HG03064 (cell line): ENCODE measurements around the gene FKRP.

Experiments used
- ATAC-seq: cut with Tn5 transposase; IDR thresholded peaks from one replicate; pipeline ENCODE4 v1.9.1; 2021; ENCODE audit warnings: low read depth; ENCODE audit not compliant: unreplicated experiment

The FKRP gene

DNA sequence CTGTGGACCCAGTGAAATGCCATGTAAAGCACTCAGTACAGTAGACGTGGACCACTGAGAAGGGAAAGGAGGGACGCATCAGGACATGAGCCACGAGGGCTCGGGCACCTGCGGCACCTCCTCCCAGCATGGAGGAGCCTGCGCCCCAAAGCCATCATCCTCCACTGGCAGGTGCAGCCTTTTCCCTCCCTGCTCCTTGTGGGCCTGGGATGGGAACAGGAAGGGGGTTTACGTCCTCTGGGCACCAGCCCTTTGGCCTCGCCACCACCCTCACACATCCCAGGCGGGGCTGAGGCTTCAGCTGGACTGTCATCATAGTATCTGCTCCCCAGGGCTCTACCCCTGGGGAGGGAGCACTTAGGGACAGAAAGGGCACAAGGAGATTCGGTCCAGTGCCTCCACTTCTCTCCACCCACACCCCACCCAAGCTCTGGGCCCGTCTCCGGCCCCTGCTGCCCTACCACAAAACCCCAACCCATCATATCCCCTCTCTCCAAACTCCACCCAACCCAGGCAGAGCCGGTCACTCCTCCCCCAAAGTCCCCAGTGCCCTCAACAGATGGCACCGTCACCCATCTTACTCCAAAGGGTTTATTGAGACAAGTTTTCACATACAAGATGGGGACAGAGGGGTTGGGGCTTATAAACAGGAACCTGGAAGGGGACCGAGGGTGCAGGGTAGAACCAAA, 26.8 kb upstream of the FKRP start:
- ATAC-seq = no peak

DNA sequence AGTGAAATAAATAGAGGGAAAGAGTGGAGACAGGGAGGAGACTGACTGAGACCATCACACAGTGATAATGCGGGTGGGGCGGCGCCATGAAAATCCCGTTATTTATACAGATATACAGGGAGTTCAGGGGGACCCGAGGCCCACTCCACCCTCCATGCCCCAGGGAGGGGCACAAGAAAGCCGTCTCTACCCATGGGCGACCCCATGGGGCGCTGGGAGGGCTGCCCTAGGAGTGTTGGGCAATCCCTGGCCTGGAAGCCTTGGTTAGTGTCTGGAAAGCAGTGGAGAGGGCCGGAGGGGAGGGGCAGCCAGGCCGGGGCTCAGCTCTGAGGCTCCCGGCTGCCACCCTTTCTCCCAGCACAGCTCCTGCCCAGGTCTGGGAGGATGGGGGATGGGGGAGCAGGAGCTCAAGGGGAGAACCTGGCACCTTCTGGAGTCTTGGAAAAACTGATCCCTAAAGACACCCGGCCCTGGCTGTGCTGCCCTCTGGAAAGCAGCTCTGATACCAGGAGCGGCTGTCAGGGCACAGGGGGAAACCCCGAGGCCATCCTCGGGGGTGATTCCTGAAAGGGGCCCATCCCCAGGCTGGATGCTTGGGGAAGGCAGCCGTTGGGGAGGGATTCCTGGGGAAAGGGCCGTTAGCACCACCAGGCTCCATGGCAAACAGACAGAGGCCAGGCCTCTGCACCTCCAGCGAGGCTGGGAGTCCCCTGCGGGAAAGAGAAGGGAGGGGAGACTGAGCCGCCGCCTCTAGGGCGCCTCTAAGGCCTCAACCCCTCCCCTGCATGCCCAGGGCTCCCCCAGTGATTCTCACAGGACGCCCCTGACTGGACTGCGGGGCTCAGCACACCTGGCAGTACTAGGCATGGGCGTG, 26.0 kb upstream of the FKRP start:
- no peak for ATAC-seq

DNA sequence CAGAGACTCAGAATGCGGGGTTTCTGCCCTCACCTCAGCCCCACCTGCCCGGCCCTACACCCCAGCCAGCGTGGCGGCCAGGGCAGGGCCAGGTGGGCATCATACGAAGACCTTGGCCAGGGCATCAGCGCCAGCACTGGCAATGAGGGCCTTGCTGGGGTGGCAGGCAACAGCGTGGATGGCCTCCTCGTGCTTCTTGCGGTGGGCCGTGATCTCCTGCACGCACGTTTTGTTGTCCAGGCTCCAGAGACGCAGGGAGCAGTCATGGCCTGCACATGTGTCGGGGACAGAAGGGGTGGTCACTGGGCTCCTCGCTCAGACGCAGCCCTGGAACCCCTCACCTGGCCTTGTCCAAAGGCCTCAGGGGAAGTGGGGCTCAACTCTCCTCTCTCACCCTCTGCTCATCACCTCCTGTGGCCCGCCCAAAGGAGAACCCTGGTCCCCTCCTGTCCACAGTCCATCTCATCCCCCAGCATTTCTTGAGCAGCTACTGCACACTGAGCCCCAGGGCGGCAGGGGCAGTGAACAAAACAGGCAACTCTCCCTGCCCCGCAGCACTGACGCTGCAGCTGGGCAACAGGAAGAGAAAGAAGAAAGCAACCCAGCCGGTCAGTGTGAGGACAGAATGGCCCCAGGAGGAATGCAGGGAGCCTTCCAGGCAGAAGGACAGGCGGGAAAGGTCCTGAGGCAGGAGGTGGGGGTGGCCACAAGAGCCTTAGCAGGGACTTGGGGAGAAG, 25.2 kb upstream of the FKRP start:
- ATAC-seq = no peak

DNA sequence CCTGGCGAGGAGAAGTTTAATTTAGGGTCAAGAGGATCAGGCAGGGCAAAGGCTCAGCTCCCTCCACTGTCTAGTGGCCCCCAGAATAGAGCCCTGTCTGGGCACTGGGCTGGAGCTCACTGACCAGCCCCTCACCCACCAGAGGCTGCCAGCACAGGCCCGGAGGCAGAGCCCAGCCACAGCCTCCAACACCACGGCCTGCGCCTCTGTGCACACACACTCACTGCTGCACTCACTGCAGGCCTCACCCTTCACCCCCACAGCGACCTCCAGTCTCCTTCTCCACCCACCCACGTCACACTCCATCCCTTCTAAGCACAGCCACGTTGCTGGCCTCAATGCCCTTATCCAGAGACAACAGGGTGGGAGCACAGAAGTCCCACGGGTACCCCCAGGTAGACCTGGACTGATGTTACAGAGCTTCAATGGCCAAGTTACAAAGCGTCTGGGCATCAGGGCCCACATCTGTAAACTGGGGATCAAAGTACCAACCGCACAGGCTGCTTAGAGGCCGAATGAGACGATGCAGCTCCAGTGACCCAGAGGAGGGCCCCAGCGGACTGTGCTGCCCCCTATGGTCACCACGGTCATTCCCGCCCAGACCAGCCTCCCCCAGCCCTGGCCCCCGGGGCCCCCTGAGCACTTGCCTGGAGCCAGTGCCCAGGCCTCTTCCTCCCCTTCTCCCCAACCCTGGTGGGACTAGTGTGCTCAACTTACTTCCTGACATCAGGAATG, 24.4 kb upstream of the FKRP start:
- ATAC-seq = no peak

DNA sequence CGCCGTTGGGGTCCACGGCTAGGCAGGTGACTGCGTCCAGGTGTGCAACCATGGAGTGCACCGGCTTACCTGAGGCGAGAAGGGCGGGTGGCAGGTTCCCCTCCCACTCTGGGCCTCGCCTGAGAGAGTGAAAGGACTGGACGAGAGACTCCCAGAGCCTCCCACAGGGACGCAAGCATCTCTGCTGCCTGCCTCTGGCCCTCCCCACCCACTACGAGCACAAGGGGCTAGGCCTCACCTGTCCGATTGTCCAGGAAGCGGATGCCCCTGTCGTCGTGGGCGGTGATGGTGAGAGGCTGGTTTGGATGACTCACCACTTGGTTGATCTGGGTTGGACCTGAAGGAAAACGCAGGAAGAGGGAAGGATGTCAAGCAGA, 23.9 kb upstream of the FKRP start:
- ATAC-seq = no peak

DNA sequence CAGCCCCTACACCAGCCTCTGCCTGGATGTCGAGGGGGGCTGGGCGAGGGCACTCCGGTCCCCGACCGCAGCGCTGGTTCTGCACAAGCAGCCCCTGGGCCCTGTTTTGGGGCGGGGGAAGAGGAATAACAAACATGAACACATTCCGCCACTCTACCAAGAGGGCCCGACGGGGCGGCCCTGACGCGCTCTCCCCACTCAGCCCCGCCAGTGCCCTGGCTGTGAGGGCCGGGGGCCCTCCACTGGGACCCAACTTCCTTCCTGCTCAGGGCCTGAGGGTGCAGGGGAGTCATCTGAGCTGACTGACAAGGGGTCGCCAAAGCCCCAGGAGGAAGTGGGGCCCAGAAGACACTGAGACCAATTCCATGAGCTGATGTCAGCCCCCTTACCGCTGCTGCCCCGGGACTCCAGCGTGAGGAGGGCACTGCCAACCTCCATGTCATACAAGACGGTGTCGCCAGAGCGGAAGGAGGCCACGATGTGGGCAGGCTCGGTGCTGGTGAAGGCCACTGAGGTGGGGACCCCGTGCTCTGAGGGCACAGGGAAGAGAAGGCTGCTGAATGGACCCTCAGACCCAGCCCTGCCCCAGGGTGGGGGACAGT, 23.3 kb upstream of the FKRP start:
- no peak for ATAC-seq

DNA sequence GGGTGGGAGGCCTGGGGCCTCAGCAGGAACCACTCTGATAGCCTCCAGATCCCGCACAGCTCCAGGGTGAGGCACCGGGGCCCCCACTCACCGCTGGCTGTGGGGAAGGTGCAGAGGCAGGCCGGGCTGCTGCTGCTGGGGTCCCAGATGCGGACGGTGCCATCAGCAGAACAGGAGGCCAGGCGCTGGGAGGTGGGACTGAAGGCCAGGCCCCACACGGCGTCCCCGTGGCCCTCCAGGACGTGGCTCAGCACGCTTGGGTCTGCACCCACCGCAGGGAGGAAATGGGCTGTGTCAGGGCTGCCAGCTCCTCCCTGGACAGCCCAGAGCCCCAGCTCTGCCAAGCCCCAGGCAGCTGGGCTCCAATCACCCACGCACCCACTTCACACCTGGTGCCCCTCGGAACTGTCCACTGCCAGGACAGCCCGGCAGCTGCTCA, 22.8 kb upstream of the FKRP start:
- ATAC-seq = no peak

DNA sequence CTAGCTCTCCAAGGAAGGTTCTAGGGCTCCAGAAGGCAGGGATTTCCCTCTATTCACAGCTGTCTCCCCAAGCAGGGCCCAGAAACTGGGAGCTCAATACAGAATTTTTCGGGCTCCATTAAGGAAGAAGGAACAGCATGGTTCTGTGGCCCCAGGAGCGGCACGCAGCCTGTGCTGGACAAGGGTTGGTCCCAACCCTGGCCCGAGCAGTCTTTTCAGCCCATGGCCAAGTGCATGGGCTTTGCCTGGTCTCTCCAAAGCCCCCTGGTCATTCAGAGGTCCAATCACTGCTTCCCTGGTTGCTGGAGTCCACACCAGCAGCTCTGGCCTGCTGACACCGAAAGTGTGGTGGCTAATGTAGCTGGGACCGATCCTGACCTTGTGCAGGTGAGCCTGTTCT, 22.4 kb upstream of the FKRP start:
- no peak for ATAC-seq

DNA sequence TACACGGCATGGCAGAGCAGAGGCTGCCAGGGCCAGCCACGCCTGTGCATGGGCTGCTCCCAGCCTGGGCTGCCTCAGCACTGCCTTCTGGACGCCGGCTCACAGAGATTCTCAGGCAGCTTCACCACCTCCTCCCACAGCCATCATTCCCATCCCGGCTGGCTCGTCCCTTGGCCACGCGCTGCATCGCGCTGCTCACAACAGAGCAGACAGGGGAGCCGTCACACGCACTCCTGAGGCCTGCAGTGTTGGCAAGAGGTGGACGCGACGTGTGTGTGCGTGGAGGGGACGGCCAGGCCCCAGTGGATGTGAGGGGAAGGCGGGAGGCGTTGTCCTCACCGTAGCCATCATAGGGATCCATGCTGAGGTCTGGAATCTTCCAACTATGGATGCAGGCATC, 21.4 kb upstream of the FKRP start:
- ATAC-seq = no peak

DNA sequence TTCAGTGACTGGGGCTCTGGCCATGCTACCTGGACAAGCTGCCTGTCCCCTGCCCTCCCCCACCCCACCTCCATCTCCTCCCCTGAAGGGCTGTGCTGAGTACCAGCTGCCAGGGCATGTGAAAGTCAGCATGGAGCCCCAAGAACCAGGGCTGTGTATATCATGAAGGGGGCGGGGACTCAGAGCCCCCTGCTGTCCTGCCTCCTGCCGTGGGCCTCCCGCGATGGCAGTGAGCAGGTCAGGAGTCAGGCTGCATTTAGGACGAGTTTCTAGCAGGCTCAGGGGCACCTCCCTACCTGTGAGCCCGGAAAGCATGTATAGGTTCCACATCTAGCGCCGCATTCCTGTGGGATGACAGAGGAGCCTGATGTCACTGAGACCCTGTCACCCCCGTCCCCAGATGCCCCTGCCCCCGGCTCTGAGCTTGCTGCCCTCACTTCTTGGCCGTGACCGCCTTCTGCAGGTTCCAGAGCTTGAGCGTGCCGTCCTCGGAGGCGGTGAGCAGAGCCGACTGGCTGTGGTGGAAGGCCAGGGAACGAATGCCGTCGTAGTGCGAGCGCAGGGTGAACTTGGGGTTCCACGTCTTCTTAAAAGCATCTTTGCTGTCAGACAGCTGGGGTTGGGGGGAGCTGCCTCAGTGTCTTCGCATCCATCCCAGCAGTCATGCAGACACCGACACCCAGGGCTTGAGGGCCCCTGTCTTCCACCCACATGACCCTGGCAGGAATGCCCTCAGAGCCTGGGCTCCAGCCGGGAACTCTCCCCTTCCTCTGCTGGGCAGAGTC, 20.6 kb upstream of the FKRP start:
- no peak for ATAC-seq

DNA sequence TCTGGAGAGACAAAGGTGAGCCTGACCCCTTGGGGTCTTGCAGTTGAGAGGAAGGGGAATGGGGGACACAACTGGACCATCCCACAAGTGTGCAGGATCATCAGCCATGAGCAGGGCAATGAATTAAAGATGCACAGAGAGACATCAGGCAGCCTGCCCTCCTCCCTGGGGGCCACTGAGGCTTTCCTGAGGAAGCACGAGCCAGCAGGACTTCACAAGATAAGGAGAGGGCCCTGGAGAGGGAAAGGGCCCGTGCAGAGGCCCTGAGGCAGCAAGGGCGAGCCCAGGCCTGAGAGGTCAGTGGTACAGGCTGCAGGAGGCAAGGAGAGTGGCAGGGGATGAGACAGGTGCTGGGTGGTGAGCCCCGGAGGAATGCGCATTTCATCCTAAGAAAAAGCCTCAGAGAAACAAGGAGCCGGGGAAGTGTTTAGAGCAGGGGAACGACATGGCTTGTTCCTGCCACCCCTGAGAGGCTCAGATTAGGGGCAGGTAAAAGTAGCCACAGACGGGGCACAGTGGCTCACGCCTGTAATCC, 19.9 kb upstream of the FKRP start:
- no peak for ATAC-seq

DNA sequence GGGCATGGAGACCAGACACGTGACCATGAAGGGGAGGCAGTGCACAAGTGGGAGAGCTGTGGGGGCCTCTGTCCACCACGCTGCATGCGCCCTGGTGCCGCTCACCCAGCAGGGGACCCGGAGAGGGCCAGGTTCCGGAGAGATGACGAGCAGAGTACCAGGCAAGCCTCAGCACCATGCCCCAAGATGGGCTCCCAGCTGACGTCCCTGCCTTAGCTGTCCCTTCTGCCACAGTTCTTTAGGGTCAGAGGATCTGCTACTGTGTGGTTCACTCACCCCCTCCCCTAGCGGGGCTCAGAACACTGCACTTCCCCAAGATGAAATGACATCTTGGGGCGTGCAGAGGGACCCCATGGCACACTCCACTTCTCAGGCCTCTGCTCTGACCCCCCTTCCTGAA, 19.3 kb upstream of the FKRP start:
- no peak for ATAC-seq

DNA sequence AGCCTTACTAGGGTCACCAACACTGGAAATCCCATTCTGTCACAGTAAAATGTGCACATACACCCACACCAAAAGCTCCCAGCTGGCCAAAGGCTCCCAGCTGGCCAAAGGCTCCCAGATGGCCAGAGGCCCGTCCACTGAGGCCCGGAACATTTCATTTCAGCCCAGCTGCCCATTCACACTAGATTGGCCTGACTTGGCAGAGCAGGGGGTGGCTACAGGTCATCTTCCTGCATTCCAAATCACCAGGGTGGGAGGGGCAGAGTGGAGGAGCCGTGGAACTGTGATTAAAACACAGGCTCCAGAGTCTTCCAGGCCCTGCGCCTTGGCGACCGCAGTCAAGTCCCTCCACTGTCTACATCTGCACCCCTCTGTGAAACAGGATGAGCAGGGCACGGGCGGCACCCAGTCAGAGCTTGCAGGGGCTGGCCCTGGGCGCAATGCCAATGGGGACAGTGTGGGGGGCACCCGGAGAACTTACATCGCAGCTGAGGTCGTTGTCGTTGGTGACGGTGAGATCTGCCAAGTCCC, 18.8 kb upstream of the FKRP start:
- no peak for ATAC-seq

DNA sequence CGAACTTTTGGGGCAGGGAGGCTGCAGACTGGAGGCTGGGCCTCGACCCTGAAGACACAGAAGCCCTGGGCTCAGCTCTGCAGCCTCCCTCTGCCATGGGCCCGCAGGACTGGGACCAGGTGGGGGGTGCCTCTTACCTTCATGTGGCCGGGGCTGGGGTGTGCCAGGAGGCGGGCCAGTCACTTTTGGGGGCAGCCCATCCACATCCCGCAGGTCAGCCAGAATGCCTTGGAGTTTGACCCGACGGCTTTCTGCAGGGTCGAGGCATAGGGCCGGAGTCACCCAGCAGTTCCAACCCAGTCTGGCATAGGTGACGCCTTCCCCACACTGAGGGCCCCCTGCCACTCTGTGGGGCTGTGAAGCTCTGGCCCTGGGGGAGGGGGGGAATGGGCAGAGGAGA, 18.1 kb upstream of the FKRP start:
- no peak for ATAC-seq

DNA sequence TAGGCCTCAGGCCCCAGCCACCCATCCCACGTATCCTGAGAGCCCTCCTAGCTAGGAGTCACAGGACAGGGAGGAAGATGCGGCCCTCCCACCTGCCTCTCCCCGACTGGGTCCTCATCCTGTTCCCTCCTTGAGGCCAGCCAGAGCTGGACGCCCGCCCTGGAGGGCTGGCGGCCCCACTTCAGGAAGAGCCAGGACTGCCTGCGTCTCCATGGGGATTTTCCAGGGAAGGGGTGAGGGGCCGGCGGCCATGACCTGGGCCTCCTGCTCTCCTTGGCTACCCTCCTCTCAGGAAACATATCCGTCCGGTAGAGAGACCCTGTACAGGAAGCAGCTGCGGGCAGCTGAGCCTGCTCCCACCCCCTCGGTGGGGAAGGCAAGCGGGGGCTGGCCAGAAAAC, 17.6 kb upstream of the FKRP start:
- ATAC-seq = no peak

DNA sequence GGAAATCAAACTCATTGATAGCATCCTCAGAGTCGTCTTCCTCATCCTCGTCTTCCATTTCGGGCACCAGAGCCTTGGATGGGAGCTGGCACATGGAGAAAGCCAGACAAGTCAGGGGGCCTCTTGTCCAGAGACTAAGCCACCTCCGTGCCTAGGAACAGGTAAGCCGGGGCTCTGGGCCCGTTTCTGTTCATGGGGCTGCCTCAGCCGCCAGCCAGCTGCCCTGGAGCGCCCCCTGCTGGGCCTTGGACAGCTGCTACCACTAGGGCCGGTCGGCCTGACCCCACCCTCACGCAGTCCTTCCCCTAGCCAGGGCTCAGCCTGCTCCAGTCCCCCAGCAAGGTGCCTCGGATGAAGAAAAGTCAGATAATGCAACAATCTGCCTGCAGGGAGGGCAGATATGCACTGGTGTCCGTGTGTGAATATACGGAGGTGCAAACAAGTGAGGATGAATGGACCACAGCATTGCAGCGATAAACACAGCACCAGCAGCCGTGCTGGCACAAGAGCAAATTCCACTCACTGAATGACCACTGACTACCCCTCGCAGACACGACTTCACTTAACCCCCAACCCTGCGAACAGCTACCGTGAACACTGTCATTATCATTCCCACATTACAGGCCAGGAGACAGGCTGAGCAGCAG, 17.0 kb upstream of the FKRP start:
- no peak for ATAC-seq

DNA sequence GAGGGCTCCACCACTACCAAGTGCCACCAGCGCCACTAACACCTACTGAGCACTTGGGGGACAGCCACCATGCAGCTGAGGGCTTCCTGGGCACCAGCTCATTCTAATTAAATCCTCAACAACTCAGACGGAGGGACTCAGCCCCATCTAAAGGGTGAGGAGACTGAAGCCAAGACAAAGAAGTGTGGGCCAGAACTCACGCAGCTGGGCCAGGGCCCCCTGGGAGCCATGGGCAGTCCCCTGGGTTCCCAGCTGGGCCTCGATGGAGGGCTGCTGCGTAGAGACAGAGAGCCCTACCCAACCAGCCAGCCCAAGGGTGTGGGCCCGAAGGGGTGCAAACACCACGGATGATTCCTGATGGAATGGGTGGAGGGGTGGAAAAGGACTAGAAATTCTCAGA, 16.2 kb upstream of the FKRP start:
- no peak for ATAC-seq

DNA sequence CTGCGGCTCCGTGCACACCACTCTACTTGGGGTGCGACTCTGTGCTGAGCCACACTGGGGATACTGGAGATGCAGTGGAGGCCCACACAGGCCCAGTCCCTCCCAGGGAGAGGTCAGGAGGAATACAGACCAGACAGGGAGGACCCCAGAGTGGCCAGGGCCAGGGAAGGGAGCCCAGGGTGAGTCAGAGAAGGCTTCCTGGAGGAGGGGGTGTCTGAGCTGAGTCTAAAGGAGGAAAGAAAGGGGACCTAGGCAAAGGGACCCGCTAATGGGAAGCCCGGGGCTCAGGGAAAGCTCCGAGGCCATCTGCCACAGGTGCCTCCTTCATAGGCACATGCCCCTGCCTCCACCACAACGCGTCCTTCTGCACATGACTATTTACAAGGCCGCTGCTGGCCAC, 15.7 kb upstream of the FKRP start:
- ATAC-seq = no peak

DNA sequence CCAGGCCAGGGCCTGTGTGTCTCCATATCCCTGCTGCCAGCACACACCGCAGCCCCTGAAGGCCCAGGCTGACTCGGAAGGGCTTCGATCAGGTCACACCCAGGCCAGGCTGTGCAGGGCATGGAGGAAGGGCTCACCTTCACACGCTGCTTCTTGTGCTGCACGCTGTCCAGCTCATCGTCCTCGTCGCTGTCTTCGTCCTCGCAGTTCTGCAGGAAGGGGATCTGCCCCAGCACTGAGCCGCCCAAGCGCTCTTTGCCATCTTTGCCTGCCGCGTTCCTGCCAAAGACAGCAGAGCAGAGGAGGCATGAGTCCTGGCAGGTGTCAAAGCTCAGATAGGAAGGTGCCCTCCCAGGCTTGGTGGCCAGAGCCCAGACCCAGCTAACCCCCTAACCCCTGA, 15.3 kb upstream of the FKRP start:
- no peak for ATAC-seq
